Thoracic aorta (tissue), 2 donors: ENCODE measurements around the gene LDAH. TPM values are rescaled to one million over a fixed set of nuclear protein-coding genes. Genes with fewer than 3 reads are reported as not detected.

Source experiments
- ATAC-seq: fragments of 150-250 bp; one replicate; pipeline ENCODE4 v1.8.0; 2017; ENCODE audit warnings: low read depth; ENCODE audit not compliant: insufficient number of reproducible peaks, low FRiP score
- DNase-seq: peaks from one replicate; pipeline ENCODE4 v3.0.0-alpha.2; 2020; ENCODE audit warnings: low spot score
- H3K27ac ChIP-seq, 2 donors: fragments of 200-600 bp; sonication (generic); 1 replicate in 1 of 2; 2 replicates in 1 of 2; pipeline ENCODE4 v1.5.1; 2016; ENCODE audit warnings: mild to moderate bottlenecking in 2 of 2, moderate library complexity in 2 of 2
- H3K27me3 ChIP-seq: fragments of 200-600 bp; sonication (generic); replicated peaks from 2 replicates; pipeline ENCODE4 v1.6.0; 2016; ENCODE audit warnings: mild to moderate bottlenecking; ENCODE audit not compliant: insufficient read depth
- H3K36me3 ChIP-seq: fragments of 200-600 bp; sonication (generic); one replicate; pipeline ENCODE4 v1.5.1; 2016
- H3K4me1 ChIP-seq, 2 donors: fragments of 200-600 bp; sonication (generic); 1 replicate in 1 of 2; 2 replicates in 1 of 2; pipeline versions ENCODE4 v1.5.1 to v1.6.0; 2016; ENCODE audit warnings: low read depth in 2 of 2, mild to moderate bottlenecking in 1 of 2; ENCODE audit not compliant: control insufficient read depth in 1 of 2
- H3K4me3 ChIP-seq: fragments of 200-600 bp; sonication (generic); 2 replicates; pipeline ENCODE4 v1.5.1; 2016; ENCODE audit warnings: mild to moderate bottlenecking
- H3K9me3 ChIP-seq: fragments of 200-600 bp; sonication (generic); 2 replicates; pipeline ENCODE4 v1.5.1; 2016
- CTCF ChIP-seq: fragments of 200-600 bp; sonication (generic); IDR thresholded peaks from one replicate; pipeline ENCODE4 v1.5.1; 2019; ENCODE audit warnings: antibody characterized with exemption
- total RNA-seq, 2 donors: library from RNA; depleted of rRNA; stranded (reverse); fragments of >200 nt; gene quantifications; one replicate each; pipeline versions ENCODE4 v1.1.0 to v1.2.3, GENCODE V29; 2016

Gene LDAH
- total RNA-seq, 2 donors from 2014 or later, result 14.5 to 19.8 TPM

- peak overlapping the region; percentile 81 to 89 for H3K27ac ChIP-seq
- ATAC-seq (no peak), DNase-seq (no peak)
- no peaks in the 10 kb centered on the region for H3K27me3 ChIP-seq
- no peak overlapping the region for H3K4me3 ChIP-seq
- H3K4me1 ChIP-seq, result peaks cover 39 to 82% of the 10 kb centered on the region in 2 donors
- no peaks in the 10 kb centered on the region for H3K9me3 ChIP-seq
- no peak for TF ChIP-seq CTCF
- peaks cover 5% of the 10 kb centered on the region for H3K36me3 ChIP-seq
Observed at GRCh38 chr2:20676353-20677215, 146.3 kb downstream of the LDAH start.

- no peak for DNase-seq
- peak overlapping the region; percentile 25 for H3K4me3 ChIP-seq
- peaks cover 39 to 88% of the 10 kb centered on the region in 2 donors for H3K4me1 ChIP-seq
- H3K36me3 ChIP-seq, result peaks cover 7% of the 10 kb centered on the region
- no peak for TF ChIP-seq CTCF
- no peaks in the 10 kb centered on the region for H3K9me3 ChIP-seq
- ATAC-seq, result no peak
- H3K27me3 ChIP-seq, result no peaks in the 10 kb centered on the region
- H3K27ac ChIP-seq, result peak overlapping the region; percentile 81 to 89
Observed at GRCh38 chr2:20675701-20676352, 147.1 kb downstream of the LDAH start.

- H3K4me1 ChIP-seq, result peaks cover 39 to 89% of the 10 kb centered on the region in 2 donors
- no peaks in the 10 kb centered on the region for H3K27me3 ChIP-seq
- peak overlapping the region; percentile 81 to 89 for H3K27ac ChIP-seq
- H3K9me3 ChIP-seq, result no peaks in the 10 kb centered on the region
- no peak for TF ChIP-seq CTCF
- ATAC-seq (peak; percentile 94), DNase-seq (peak; percentile 63)
- peaks cover 9% of the 10 kb centered on the region for H3K36me3 ChIP-seq
- H3K4me3 ChIP-seq, result peak overlapping the region; percentile 25
Observed at GRCh38 chr2:20674974-20675679, 147.8 kb downstream of the LDAH start.

GRCh38 chr2:20674309-20674965 lies 148.5 kb downstream of the LDAH start:
- H3K4me3 ChIP-seq, result no peak overlapping the region
- H3K4me1 ChIP-seq, result peaks cover 39 to 92% of the 10 kb centered on the region in 2 donors

More at GRCh38 chr2:20674309-20674965, 148.5 kb downstream of the LDAH start:
- ATAC-seq (no peak), DNase-seq (no peak)
- TF ChIP-seq CTCF, result no peak
- peaks cover 13% of the 10 kb centered on the region for H3K36me3 ChIP-seq
- H3K27me3 ChIP-seq, result no peaks in the 10 kb centered on the region
- peak overlapping the region; percentile 81 to 89 for H3K27ac ChIP-seq
- no peaks in the 10 kb centered on the region for H3K9me3 ChIP-seq
